DMS153 treated with DMSO at 0.1 percent for 48 hours (cell line): ENCODE data around the gene COQ2.

Source experiments
- DNase-seq: peaks from one replicate; lab custom pipeline; 2025; ENCODE audit not compliant: unreplicated experiment; lab: John Stamatoyannopoulos, UW

COQ2 gene

GRCh38 chr4:83219344-83220331, 65.0 kb downstream of the COQ2 start:
- DNase-seq, result peak; percentile 68

GRCh38 chr4:83217721-83218522, 66.7 kb downstream of the COQ2 start:
- DNase-seq, result peak; percentile 8

GRCh38 chr4:83216959-83217683, 67.5 kb downstream of the COQ2 start:
- DNase-seq, result no peak

- no peak for DNase-seq
Measured at GRCh38 chr4:83214079-83214478, 70.5 kb downstream of the COQ2 start.
